ENCODE results near the gene MAP1LC3B.
"Not testable (repeated sequence)": the region's sequence is repeated elsewhere in the genome, so short reads cannot be mapped to it uniquely, and the experiment has no call there.

The MAP1LC3B gene

GRCh38 chr16:87375426-87376135, 16.6 kb upstream of the MAP1LC3B start:
- H3K4me3 ChIP-seq = no peak overlapping the region
- H3K27ac ChIP-seq = peak overlapping the region in 12 of 21 experiments; percentile 5 to 75 (median 33)

GRCh38 chr16:87376660-87377059, 15.5 kb upstream of the MAP1LC3B start:
- H3K27ac ChIP-seq = peak overlapping the region in 4 of 21 experiments; percentile 5 to 51 (median 30)

GRCh38 chr16:87379312-87379752, 12.8 kb upstream of the MAP1LC3B start:
- H3K4me3 ChIP-seq, H3K27ac ChIP-seq: not testable (repeated sequence)

More at GRCh38 chr16:87376660-87377059, 15.5 kb upstream of the MAP1LC3B start:
- H3K4me3 ChIP-seq = no peak overlapping the region

GRCh38 chr16:87380403-87380802, 11.7 kb upstream of the MAP1LC3B start:
- Histone ChIP-seq H3K27ac (peak overlapping the region in 9 of 21 experiments; percentile 18 to 66 (median 39)), H3K4me3 (no peak overlapping the region)

- peak overlapping the region in 13 of 21 experiments; percentile 8 to 66 (median 38) for H3K27ac ChIP-seq
- H3K4me3 ChIP-seq = peak overlapping the region in 2 of 7 experiments; percentile 1 to 25
Observed at GRCh38 chr16:87380881-87381280, 11.3 kb upstream of the MAP1LC3B start.

- H3K27ac ChIP-seq = peak overlapping the region in 20 of 21 experiments; percentile 66 to 97 (median 89)
Observed at GRCh38 chr16:87382023-87382785, 9.9 kb upstream of the MAP1LC3B start.

GRCh38 chr16:87383505-87384161, 8.5 kb upstream of the MAP1LC3B start, which contains the start of gene FBXO31:
Gene FBXO31 (minus strand): TSS chr16:87383776. CDS start chr16:87383744, 32 bp downstream.
- H3K27ac ChIP-seq = peak within 1 kb of the TSS; percentile 66 to 97 (median 89)
- H3K4me3 ChIP-seq = peak within 1 kb of the TSS; percentile 61 to 90 (median 77)

More at GRCh38 chr16:87382023-87382785, 9.9 kb upstream of the MAP1LC3B start:
- H3K4me3 ChIP-seq = peak overlapping the region; percentile 61 to 90 (median 77)

GRCh38 chr16:87384162-87384874, 7.8 kb upstream of the MAP1LC3B start:
- Histone ChIP-seq H3K4me3 (peak overlapping the region; percentile 61 to 90 (median 77)), H3K27ac (peak overlapping the region in 20 of 21 experiments; percentile 66 to 97 (median 89))

GRCh38 chr16:87384875-87385167, 7.3 kb upstream of the MAP1LC3B start:
- peak overlapping the region in 18 of 21 experiments; percentile 66 to 97 (median 90) for H3K27ac ChIP-seq
- peak overlapping the region in 5 of 7 experiments; percentile 61 to 89 (median 77) for H3K4me3 ChIP-seq

GRCh38 chr16:87387942-87388817, 4.0 kb upstream of the MAP1LC3B start:
- peak overlapping the region in 2 of 7 experiments; percentile 4 for H3K4me3 ChIP-seq
- peak overlapping the region; percentile 49 to 92 (median 81) for H3K27ac ChIP-seq

GRCh38 chr16:87388818-87389134, 3.4 kb upstream of the MAP1LC3B start:
- peak overlapping the region in 1 of 7 experiments; percentile 4 for H3K4me3 ChIP-seq
- H3K27ac ChIP-seq = peak overlapping the region in 20 of 21 experiments; percentile 28 to 92 (median 82)

- H3K27ac ChIP-seq = peak overlapping the region in 14 of 21 experiments; percentile 15 to 92 (median 82)
- H3K4me3 ChIP-seq = no peak overlapping the region
Observed at GRCh38 chr16:87389245-87389644, 2.9 kb upstream of the MAP1LC3B start.

- H3K4me3 ChIP-seq, H3K27ac ChIP-seq: not testable (repeated sequence)
Observed at GRCh38 chr16:87389914-87390313, 2.2 kb upstream of the MAP1LC3B start.

GRCh38 chr16:87390641-87391323, 1.4 kb upstream of the MAP1LC3B start:
- H3K4me3 ChIP-seq = peak overlapping the region in 4 of 7 experiments; percentile 58 to 88 (median 75)
- H3K27ac ChIP-seq = peak overlapping the region in 17 of 21 experiments; percentile 90 to 99 (median 97)

- Histone ChIP-seq H3K4me3 (peak overlapping the region; percentile 58 to 93 (median 78)), H3K27ac (peak overlapping the region; percentile 78 to 100 (median 97))
Observed at GRCh38 chr16:87391324-87391949, 699 bp upstream of the MAP1LC3B start.

- peak overlapping the region; percentile 58 to 93 (median 78) for H3K4me3 ChIP-seq
- peak overlapping the region; percentile 75 to 99 (median 97) for H3K27ac ChIP-seq
Observed at GRCh38 chr16:87392821-87393679, 914 bp downstream of the MAP1LC3B start.
